Measurements from ENCODE around the gene FCRLA.
A peak's percentile ranks its signal among the peaks of the same experiment; 100 is the strongest.

- peak; percentile 59 for TF ChIP-seq CTCF (IDR thresholded peaks at IDR 0.05; ENCODE audit: insufficient read depth, low read length, poor library complexity, severe bottlenecking)
- no peak for TF ChIP-seq EZH2phosphoT487 (conservative IDR thresholded peaks at IDR 0.05; ENCODE audit: low read length)
Observed at GRCh38 chr1:161738627-161739287, 31.7 kb downstream of the FCRLA start.
